ENCODE measurements around the gene TRIP10. TPM values are rescaled to one million over a fixed set of nuclear protein-coding genes. Genes with fewer than 3 reads are reported as not detected.

Gene TRIP10
- total and polyA plus RNA-seq, 2 of the 4 experiments (the other 2 are of a cell fraction), result 39.1 to 47.0 TPM

DNA sequence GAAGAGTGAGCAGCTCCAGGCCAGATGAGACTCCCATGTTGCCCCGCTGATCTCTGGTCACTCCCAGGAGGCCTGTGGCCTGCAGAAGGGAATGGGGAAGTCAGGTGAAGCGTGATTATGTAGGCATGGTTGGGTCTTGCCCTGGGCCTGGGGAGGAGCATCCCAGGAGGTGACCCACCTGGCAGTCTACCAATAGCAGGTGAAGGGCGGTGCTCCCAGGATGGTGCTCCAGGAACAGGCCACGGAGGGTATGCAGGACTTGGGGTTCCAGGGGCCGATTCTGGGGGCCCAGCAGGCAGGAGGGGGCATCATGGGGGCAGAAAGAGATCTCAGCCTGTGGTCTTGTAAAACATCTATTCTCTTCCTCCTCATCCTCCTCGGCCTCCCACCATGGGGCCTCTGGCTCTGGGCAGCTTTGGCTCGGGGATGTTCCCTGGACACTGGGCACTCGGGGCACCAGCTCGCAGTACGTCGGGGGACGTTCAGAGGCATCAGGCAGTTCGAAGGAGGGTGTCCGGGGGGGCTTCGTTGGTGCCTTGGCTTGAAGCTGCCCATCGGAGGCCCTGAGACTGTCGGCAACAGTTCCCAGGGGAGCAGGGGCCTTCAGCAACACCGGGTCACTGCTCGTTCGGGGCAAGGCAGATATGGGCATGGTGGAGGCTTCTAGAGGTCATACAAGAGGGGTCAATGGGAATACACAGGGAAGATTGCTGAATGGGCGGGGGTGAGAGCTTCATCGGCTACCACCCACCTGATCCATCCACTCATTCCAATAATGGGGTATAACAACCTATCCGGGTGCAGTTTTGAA, 15.4 kb downstream of the TRIP10 start:
- Histone ChIP-seq H3K18ac (ENCODE audit: low read depth, low read length) (no peak overlapping the region), H4K91ac (ENCODE audit: insufficient read depth, low read depth, low read length) (no peak overlapping the region), H4K8ac (ENCODE audit: low read depth in 2 of 2, low read length in 2 of 2) (no peak overlapping the region), H3K56ac (ENCODE audit: extremely low read depth, insufficient read depth, low read length) (no peak overlapping the region), H2AK9ac (replicated peaks; ENCODE audit: low read depth, low read length, poor library complexity) (no peak overlapping the region), H3K4me1 (ENCODE audit: control insufficient read depth, insufficient read depth, low read length) (no peaks in the 10 kb centered on the region), H3K9me1 (ENCODE audit: insufficient read depth, low read length) (no peaks in the 10 kb centered on the region), H3K27me3 (ENCODE audit: control insufficient read depth, insufficient read depth, low read length) (no peaks in the 10 kb centered on the region), H3K23ac (ENCODE audit: low read depth, low read length) (no peak overlapping the region), H4K20me1 (ENCODE audit: insufficient read depth, low read length) (no peaks in the 10 kb centered on the region), H3K14ac (replicated peaks; ENCODE audit: low read depth, low read length) (no peak overlapping the region), H3K9me3 (ENCODE audit: control insufficient read depth, insufficient read depth, low read length) (no peaks in the 10 kb centered on the region), H3K4me2 (ENCODE audit: low read depth, low read length) (no peak overlapping the region), H3K36me3 (ENCODE audit: control insufficient read depth, insufficient read depth, low read length) (peaks cover 23% of the 10 kb centered on the region), H3K4me3 (ENCODE audit: insufficient read depth, low read depth, low read length) (no peak overlapping the region), H3K27ac (ENCODE audit: insufficient read depth, low read length) (no peak overlapping the region), H3K79me1 (ENCODE audit: low read depth in 1 of 2, low read length in 2 of 2) (no peaks in the 10 kb centered on the region), H2AK5ac (ENCODE audit: low read depth, low read length) (no peak overlapping the region), H3K9ac (ENCODE audit: low read depth, low read length) (no peak overlapping the region), H2BK120ac (ENCODE audit: low read depth, low read length) (no peak overlapping the region), H2BK20ac (ENCODE audit: low read depth, low read length) (no peak overlapping the region), H2AFZ (replicated peaks; ENCODE audit: low read length, poor library complexity) (no peak overlapping the region), H4K5ac (ENCODE audit: low read depth, low read length) (no peak overlapping the region), H3K4ac (ENCODE audit: low read depth, low read length) (no peak overlapping the region), H2BK5ac (ENCODE audit: low read depth, low read length, poor library complexity, severe bottlenecking) (no peak overlapping the region), H2BK15ac (ENCODE audit: low read depth, low read length) (no peak overlapping the region)
- dilution Hi-C loops (cut with HindIII; ENCODE audit: low sequenced_read_pairs, unreplicated experiment), result no loop called here
- intact Hi-C loops (cut with micrococcal nuclease), result no loop called here
- 98% methylated on average over 12 of the region's 23 CpGs; no CpG with 5 or more reads in 1 of the 2 experiments for WGBS, 2 experiments (ENCODE audit: extremely low coverage in 2 of 2, insufficient read length in 1 of 2)
- ChIA-PET CTCF (no interaction called here), POLR2A (ENCODE audit: unreplicated experiment) (no interaction called here)
- ATAC-seq (ENCODE audit: low read depth) (no peak), DNase-seq (no peak)
- no peak for TF ChIP-seq RFX5 (IDR thresholded peaks at IDR 0.05; ENCODE audit: low read depth, low read length)
- TF ChIP-seq MAZ (IDR thresholded peaks at IDR 0.05; ENCODE audit: borderline replicate concordance, low read depth, low read length), result no peak
- no peak for TF ChIP-seq NFE2L2 (IDR thresholded peaks at IDR 0.05; ENCODE audit: low read depth, low read length)
- TF ChIP-seq RAD21 (IDR thresholded peaks at IDR 0.05; ENCODE audit: low read length), result no peak
- no peak for TF ChIP-seq MXI1 (IDR thresholded peaks at IDR 0.05; ENCODE audit: borderline replicate concordance, low read depth, low read length)
- no peak for TF ChIP-seq CEBPB (IDR thresholded peaks at IDR 0.05; ENCODE audit: low read depth, low read length)
- TF ChIP-seq RCOR1 (IDR thresholded peaks at IDR 0.05; ENCODE audit: insufficient replicate concordance, low read length), result no peak
- BruUV-seq (replicated peaks), result no TSS peak
- in situ Hi-C loops (cut with MboI; ENCODE audit: low sequenced_read_pairs), result no loop called here
